ENCODE measurements around the gene DPP3.
A peak's percentile ranks its signal among the peaks of the same experiment; 100 is the strongest.
"Not testable (repeated sequence)": the region's sequence is repeated elsewhere in the genome, so short reads cannot be mapped to it uniquely, and the experiment has no call there.

DPP3 gene, protein sequence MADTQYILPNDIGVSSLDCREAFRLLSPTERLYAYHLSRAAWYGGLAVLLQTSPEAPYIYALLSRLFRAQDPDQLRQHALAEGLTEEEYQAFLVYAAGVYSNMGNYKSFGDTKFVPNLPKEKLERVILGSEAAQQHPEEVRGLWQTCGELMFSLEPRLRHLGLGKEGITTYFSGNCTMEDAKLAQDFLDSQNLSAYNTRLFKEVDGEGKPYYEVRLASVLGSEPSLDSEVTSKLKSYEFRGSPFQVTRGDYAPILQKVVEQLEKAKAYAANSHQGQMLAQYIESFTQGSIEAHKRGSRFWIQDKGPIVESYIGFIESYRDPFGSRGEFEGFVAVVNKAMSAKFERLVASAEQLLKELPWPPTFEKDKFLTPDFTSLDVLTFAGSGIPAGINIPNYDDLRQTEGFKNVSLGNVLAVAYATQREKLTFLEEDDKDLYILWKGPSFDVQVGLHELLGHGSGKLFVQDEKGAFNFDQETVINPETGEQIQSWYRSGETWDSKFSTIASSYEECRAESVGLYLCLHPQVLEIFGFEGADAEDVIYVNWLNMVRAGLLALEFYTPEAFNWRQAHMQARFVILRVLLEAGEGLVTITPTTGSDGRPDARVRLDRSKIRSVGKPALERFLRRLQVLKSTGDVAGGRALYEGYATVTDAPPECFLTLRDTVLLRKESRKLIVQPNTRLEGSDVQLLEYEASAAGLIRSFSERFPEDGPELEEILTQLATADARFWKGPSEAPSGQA

GRCh38 chr11:66480117-66480938, at the start of gene DPP3:
TSS of gene DPP3 (plus strand) at chr11:66480434. CDS start at chr11:66482201, 1,767 bp downstream.
- no peaks in the 10 kb centered on the region for H3K9me2 ChIP-seq (replicated peaks; ENCODE audit: insufficient read depth, low read length)
- peak within 1 kb of the TSS; percentile 99 for H3K4me3 ChIP-seq (ENCODE audit: low read length)
- no peaks in the 10 kb centered on the region for H3K27me3 ChIP-seq (replicated peaks; ENCODE audit: insufficient read depth, low read length)
- peak within 1 kb of the TSS; percentile 69 for H3K27ac ChIP-seq (ENCODE audit: low read length)
- H3K4me1 ChIP-seq (ENCODE audit: low read length) = no peaks in the 10 kb centered on the region
- H3F3A ChIP-seq (ENCODE audit: insufficient read depth, low read length) = no peaks in the 10 kb centered on the region
- peak; percentile 99 for DNase-seq
- H3K4me2 ChIP-seq (ENCODE audit: low read depth, low read length) = peak within 1 kb of the TSS; percentile 86
- H3K9me3 ChIP-seq (replicated peaks; ENCODE audit: insufficient read depth, low read length) = no peaks in the 10 kb centered on the region
- 0 out of 2 replicates have a peak, but pooled peaks cover 3% of the 10 kb centered on the region for H4K20me1 ChIP-seq (ENCODE audit: insufficient read depth, low read length)
- peak within 1 kb of the TSS; percentile 99 for H3K9ac ChIP-seq (ENCODE audit: low read length)
- no peak for TF ChIP-seq EZH2 (optimal IDR thresholded peaks at IDR 0.05; ENCODE audit: low read depth, low read length)
- TF ChIP-seq EZH2phosphoT487 (IDR thresholded peaks at IDR 0.05; ENCODE audit: low read length) = no peak
- TF ChIP-seq, protein P1, sequence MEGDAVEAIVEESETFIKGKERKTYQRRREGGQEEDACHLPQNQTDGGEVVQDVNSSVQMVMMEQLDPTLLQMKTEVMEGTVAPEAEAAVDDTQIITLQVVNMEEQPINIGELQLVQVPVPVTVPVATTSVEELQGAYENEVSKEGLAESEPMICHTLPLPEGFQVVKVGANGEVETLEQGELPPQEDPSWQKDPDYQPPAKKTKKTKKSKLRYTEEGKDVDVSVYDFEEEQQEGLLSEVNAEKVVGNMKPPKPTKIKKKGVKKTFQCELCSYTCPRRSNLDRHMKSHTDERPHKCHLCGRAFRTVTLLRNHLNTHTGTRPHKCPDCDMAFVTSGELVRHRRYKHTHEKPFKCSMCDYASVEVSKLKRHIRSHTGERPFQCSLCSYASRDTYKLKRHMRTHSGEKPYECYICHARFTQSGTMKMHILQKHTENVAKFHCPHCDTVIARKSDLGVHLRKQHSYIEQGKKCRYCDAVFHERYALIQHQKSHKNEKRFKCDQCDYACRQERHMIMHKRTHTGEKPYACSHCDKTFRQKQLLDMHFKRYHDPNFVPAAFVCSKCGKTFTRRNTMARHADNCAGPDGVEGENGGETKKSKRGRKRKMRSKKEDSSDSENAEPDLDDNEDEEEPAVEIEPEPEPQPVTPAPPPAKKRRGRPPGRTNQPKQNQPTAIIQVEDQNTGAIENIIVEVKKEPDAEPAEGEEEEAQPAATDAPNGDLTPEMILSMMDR (IDR thresholded peaks at IDR 0.05; ENCODE audit: low read length) = no peak
- no peaks in the 10 kb centered on the region for H3K36me3 ChIP-seq (replicated peaks; ENCODE audit: insufficient read depth, low read length)
- H2AFZ ChIP-seq (ENCODE audit: low read length) = peak within 1 kb of the TSS; percentile 81
- peaks cover 30% of the 10 kb centered on the region for H3K79me2 ChIP-seq (ENCODE audit: low read length)

GRCh38 chr11:66431287-66431686, 48.9 kb upstream of the DPP3 start:
- H3K36me3 ChIP-seq (replicated peaks; ENCODE audit: insufficient read depth, low read length); H3K27me3 ChIP-seq (replicated peaks; ENCODE audit: insufficient read depth, low read length); H3K9ac ChIP-seq (ENCODE audit: low read length); H3F3A ChIP-seq (ENCODE audit: insufficient read depth, low read length); DNase-seq; H3K79me2 ChIP-seq (ENCODE audit: low read length); H4K20me1 ChIP-seq (ENCODE audit: insufficient read depth, low read length); H3K4me1 ChIP-seq (ENCODE audit: low read length); H3K9me3 ChIP-seq (replicated peaks; ENCODE audit: insufficient read depth, low read length); H3K4me3 ChIP-seq (ENCODE audit: low read length); H2AFZ ChIP-seq (ENCODE audit: low read length); H3K27ac ChIP-seq (ENCODE audit: low read length); H3K9me2 ChIP-seq (replicated peaks; ENCODE audit: insufficient read depth, low read length); H3K4me2 ChIP-seq (ENCODE audit: low read depth, low read length): not testable (repeated sequence)

GRCh38 chr11:66431871-66432329, 48.3 kb upstream of the DPP3 start:
- H4K20me1 ChIP-seq (ENCODE audit: insufficient read depth, low read length); H3K27ac ChIP-seq (ENCODE audit: low read length); H3F3A ChIP-seq (ENCODE audit: insufficient read depth, low read length); H3K9ac ChIP-seq (ENCODE audit: low read length); H3K27me3 ChIP-seq (replicated peaks; ENCODE audit: insufficient read depth, low read length); H3K36me3 ChIP-seq (replicated peaks; ENCODE audit: insufficient read depth, low read length); H3K79me2 ChIP-seq (ENCODE audit: low read length); H3K4me3 ChIP-seq (ENCODE audit: low read length); DNase-seq; H3K9me2 ChIP-seq (replicated peaks; ENCODE audit: insufficient read depth, low read length); H3K4me1 ChIP-seq (ENCODE audit: low read length); H3K4me2 ChIP-seq (ENCODE audit: low read depth, low read length); H3K9me3 ChIP-seq (replicated peaks; ENCODE audit: insufficient read depth, low read length); H2AFZ ChIP-seq (ENCODE audit: low read length): not testable (repeated sequence)

DNA sequence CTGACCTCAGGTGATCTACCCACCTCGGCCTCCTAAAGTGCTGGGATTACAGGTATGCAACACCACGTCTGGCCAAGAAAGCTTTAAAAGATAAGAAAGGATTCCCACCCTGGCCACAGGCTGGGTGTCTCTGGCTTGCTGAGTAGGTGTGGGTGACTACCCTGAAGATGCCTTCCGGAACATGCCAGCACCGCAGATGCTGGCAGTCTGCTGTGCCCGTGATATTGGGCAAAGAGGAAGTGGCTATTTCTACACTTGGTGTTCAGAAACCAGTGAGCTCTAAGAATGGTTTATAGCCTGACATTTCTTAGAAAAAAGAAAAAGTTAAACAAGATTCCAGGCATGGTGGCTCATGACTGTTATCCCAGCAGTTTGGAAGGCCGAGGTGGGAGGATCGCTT, 47.6 kb upstream of the DPP3 start:
- no peaks in the 10 kb centered on the region for H3K9me2 ChIP-seq (replicated peaks; ENCODE audit: insufficient read depth, low read length)
- H3K4me3 ChIP-seq (ENCODE audit: low read length) = no peak overlapping the region
- no peak overlapping the region for H3K27ac ChIP-seq (ENCODE audit: low read length)
- H2AFZ ChIP-seq (ENCODE audit: low read length) = no peak overlapping the region
- TF ChIP-seq, protein P1 (IDR thresholded peaks at IDR 0.05; ENCODE audit: low read length) = no peak
- no peaks in the 10 kb centered on the region for H4K20me1 ChIP-seq (ENCODE audit: insufficient read depth, low read length)
- H3F3A ChIP-seq (ENCODE audit: insufficient read depth, low read length) = no peaks in the 10 kb centered on the region
- H3K9me3 ChIP-seq (replicated peaks; ENCODE audit: insufficient read depth, low read length) = no peaks in the 10 kb centered on the region
- no peaks in the 10 kb centered on the region for H3K79me2 ChIP-seq (ENCODE audit: low read length)
- H3K4me2 ChIP-seq (ENCODE audit: low read depth, low read length) = no peak overlapping the region
- no peaks in the 10 kb centered on the region for H3K27me3 ChIP-seq (replicated peaks; ENCODE audit: insufficient read depth, low read length)
- H3K4me1 ChIP-seq (ENCODE audit: low read length) = no peaks in the 10 kb centered on the region
- DNase-seq = no peak
- 0 out of 2 replicates have a peak, but pooled peaks cover 6% of the 10 kb centered on the region for H3K36me3 ChIP-seq (replicated peaks; ENCODE audit: insufficient read depth, low read length)
- no peak overlapping the region for H3K9ac ChIP-seq (ENCODE audit: low read length)
